Measurements from ENCODE around the gene GYG2. TPM values are rescaled to one million over a fixed set of nuclear protein-coding genes. Genes with fewer than 3 reads are reported as not detected.

Gene GYG2
- total RNA-seq, 1 donor from 2014 or later = 75.6 TPM

DNA sequence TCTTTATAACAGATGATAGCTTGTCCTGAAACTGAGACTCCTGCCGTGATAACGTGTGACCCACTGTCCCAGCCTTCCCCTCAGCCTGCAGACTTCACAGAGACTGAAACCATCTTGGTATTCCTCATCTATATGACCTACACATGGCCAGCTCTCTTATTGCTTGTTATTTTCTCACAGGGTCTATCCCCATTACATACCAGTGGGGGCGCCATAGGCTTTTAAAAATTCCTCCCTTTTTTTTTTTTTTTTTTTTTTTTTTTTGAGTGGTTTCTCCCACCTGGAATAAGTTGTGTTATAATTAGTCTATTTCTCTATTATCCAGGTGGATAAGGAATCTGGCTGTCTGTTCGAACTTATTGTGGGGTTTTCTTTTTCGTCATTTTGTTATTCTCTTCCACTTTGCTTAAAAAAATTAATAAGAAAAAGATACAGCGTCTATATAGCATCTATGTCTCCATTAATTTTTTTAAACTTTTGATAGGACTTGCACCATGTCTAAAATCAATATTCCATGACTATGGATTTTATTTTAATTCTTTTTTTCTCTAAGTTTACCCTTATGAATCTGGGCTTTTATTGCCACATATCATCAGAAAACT lies 47.2 kb downstream of the GYG2 start:
- no peak overlapping the region for H3K4me3 Mint-ChIP-seq
- H3K9me3 Mint-ChIP-seq = peaks cover 9% of the 10 kb centered on the region
- no peaks in the 10 kb centered on the region for H3K27me3 Mint-ChIP-seq (ENCODE audit: low read depth)
- DNase-seq (ENCODE audit: low read depth, low spot score) = no peak
- H3K36me3 Mint-ChIP-seq (ENCODE audit: low read depth) = peaks cover 52% of the 10 kb centered on the region
- H3K27ac Mint-ChIP-seq (ENCODE audit: unreplicated experiment) = no peak overlapping the region
- peaks cover 5% of the 10 kb centered on the region for H3K4me1 Mint-ChIP-seq
- TF ChIP-seq, protein P1, sequence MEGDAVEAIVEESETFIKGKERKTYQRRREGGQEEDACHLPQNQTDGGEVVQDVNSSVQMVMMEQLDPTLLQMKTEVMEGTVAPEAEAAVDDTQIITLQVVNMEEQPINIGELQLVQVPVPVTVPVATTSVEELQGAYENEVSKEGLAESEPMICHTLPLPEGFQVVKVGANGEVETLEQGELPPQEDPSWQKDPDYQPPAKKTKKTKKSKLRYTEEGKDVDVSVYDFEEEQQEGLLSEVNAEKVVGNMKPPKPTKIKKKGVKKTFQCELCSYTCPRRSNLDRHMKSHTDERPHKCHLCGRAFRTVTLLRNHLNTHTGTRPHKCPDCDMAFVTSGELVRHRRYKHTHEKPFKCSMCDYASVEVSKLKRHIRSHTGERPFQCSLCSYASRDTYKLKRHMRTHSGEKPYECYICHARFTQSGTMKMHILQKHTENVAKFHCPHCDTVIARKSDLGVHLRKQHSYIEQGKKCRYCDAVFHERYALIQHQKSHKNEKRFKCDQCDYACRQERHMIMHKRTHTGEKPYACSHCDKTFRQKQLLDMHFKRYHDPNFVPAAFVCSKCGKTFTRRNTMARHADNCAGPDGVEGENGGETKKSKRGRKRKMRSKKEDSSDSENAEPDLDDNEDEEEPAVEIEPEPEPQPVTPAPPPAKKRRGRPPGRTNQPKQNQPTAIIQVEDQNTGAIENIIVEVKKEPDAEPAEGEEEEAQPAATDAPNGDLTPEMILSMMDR (conservative IDR thresholded peaks at IDR 0.05) = peak; percentile 62

DNA sequence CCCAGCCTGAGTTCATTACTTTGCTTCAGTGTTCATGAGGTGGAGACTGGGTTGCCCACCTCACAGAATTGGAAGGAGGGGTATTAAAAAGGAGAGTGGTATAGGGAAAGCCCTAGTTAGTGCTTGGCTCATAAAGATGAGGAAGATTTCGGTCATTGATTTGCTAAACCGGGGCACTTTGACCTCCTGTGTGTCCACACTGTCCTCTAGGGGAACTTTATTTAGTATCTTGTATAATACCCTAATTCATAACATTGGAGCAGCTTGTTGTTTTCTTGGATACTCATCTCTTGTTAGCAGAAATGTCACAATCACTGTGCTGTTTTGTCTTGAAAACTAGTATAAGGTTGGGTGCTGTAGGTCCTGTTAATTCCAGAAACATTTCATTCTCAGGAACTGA lies 49.8 kb downstream of the GYG2 start:
- Mint-ChIP-seq H3K9me3 (peaks cover 9% of the 10 kb centered on the region), H3K36me3 (ENCODE audit: low read depth) (peaks cover 57% of the 10 kb centered on the region), H3K27ac (ENCODE audit: unreplicated experiment) (no peak overlapping the region)

DNA sequence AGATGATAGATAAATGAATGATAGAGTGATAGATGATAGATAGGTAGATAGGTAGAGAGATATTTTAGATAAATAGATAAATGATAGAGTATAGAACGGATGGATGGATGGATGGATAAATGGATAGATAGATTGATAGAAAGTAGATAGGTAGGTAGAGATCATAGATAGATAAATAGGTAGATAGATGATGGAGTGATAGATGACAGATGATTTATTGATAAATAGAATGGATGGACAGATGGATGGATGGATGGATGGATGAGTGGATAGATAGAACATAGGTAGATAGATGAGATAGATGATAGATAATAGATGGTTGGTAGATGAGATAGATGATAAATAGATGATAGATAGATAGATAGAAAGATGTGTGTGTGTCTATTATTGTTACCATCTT lies 50.9 kb downstream of the GYG2 start:
- no peak overlapping the region for H3K4me3 Mint-ChIP-seq

More for the DNA sequence above, 49.8 kb downstream of the GYG2 start:
- no peak for DNase-seq (ENCODE audit: low read depth, low spot score)
- H3K4me3 Mint-ChIP-seq = no peak overlapping the region
- TF ChIP-seq, protein P1 (conservative IDR thresholded peaks at IDR 0.05) = no peak
- no peaks in the 10 kb centered on the region for H3K27me3 Mint-ChIP-seq (ENCODE audit: low read depth)
- peaks cover 5% of the 10 kb centered on the region for H3K4me1 Mint-ChIP-seq

DNA sequence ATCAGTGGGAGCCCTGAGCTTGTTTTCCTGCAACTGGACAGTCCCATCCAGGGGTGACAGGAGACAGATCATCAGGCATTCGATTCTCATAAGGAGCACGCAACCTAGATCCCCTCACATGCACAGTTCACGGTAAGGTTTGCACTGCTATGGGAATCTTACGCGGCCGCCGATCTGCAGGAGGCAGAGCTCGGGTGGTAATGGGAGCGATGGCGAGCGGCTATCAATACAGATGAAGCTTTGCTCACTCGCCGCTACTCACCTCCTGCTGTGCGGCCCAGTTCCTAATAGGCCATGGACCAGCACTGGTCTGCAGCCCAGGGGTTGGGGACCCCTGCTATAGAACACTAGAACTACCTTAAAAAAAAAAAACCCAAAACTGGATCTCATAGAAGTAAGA lies 55.0 kb downstream of the GYG2 start:
- H3K27me3 Mint-ChIP-seq (ENCODE audit: low read depth) = no peaks in the 10 kb centered on the region
- no peaks in the 10 kb centered on the region for H3K9me3 Mint-ChIP-seq
- H3K36me3 Mint-ChIP-seq (ENCODE audit: low read depth) = peaks cover 26% of the 10 kb centered on the region
- H3K4me3 Mint-ChIP-seq = no peak overlapping the region
- H3K4me1 Mint-ChIP-seq = peaks cover 6% of the 10 kb centered on the region
- TF ChIP-seq, protein P1 (conservative IDR thresholded peaks at IDR 0.05) = no peak
- H3K27ac Mint-ChIP-seq (ENCODE audit: unreplicated experiment) = no peak overlapping the region
- DNase-seq (ENCODE audit: low read depth, low spot score) = no peak

More for the DNA sequence above, 50.9 kb downstream of the GYG2 start:
- H3K27ac Mint-ChIP-seq (ENCODE audit: unreplicated experiment) = no peak overlapping the region
- H3K36me3 Mint-ChIP-seq (ENCODE audit: low read depth) = peaks cover 49% of the 10 kb centered on the region
- no peak for DNase-seq (ENCODE audit: low read depth, low spot score)
- H3K4me1 Mint-ChIP-seq = peaks cover 5% of the 10 kb centered on the region
- TF ChIP-seq, protein P1 (conservative IDR thresholded peaks at IDR 0.05) = no peak
- no peaks in the 10 kb centered on the region for H3K27me3 Mint-ChIP-seq (ENCODE audit: low read depth)
- peaks cover 5% of the 10 kb centered on the region for H3K9me3 Mint-ChIP-seq

DNA sequence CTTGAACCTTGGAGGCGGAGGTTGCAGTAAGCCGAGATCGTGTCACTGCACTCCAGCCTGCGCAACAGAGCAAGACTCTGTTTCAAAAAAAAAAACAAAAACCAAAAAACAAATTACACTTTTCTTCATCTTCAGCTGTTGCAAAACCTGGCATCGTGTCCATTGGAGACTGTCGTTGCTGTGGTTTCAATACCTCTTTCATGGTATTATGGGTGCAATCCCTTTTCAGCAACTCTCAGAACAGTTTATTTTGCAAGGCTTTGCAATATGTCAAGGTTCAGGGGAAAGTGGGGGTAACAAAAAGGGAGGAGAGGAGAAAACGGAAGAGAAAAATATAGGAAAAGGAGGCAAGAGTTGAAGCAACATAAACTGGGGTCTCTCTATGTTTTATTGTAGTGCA lies 59.6 kb downstream of the GYG2 start:
- no peaks in the 10 kb centered on the region for H3K27me3 Mint-ChIP-seq (ENCODE audit: low read depth)
- H3K36me3 Mint-ChIP-seq (ENCODE audit: low read depth) = peaks cover 5% of the 10 kb centered on the region
- TF ChIP-seq, protein P1 (conservative IDR thresholded peaks at IDR 0.05) = no peak
- no peak overlapping the region for H3K27ac Mint-ChIP-seq (ENCODE audit: unreplicated experiment)
- H3K4me1 Mint-ChIP-seq = peaks cover 29% of the 10 kb centered on the region
- H3K9me3 Mint-ChIP-seq = no peaks in the 10 kb centered on the region
- DNase-seq (ENCODE audit: low read depth, low spot score) = no peak
- no peak overlapping the region for H3K4me3 Mint-ChIP-seq
